H1 (cell line): ENCODE measurements around the gene SMTNL1. TPM values are rescaled to one million over a fixed set of nuclear protein-coding genes. Genes with fewer than 3 reads are reported as not detected.

Experiments used
- CTCF ChIA-PET: fragments of 300-600 bp; sonication (Branson Sonifier 250); formaldehyde crosslinking; loops from one replicate; lab custom pipeline; 2021; ENCODE audit not compliant: partially characterized antibody; lab: Charles Lee
- POLR2A ChIA-PET: fragments of 300-600 bp; sonication (Branson Sonifier 250); formaldehyde crosslinking; loops from one replicate; lab custom pipeline; 2021; ENCODE audit warnings: inconsistent platforms; ENCODE audit not compliant: partially characterized antibody; lab: Charles Lee
- DNase-seq, 2 experiments: peaks; one replicate each; pipeline versions ENCODE4 v3.0.0 to v3.0.0-alpha.2; 2010 to 2022; ENCODE audit warnings: low spot score in 2 of 2, low read depth in 1 of 2, mixed read lengths in 1 of 2
- FAIRE-seq: peaks from 2 replicates; lab custom pipeline; 2011; peaks lifted over from hg19 to GRCh38; lab: Jason Lieb, UNC
- H2AFZ ChIP-seq: 2 replicates; pipeline ENCODE4 v1.8.1; 2012; ENCODE audit warnings: low read length, inconsistent platforms
- H2AK5ac ChIP-seq: 2 replicates; pipeline ENCODE4 v1.6.1; 2013; ENCODE audit warnings: low read depth, low read length
- H2BK120ac ChIP-seq: replicated peaks from 2 replicates; pipeline ENCODE3; 2013; ENCODE audit warnings: low read depth, low read length, inconsistent platforms
- H2BK12ac ChIP-seq: 2 replicates; pipeline ENCODE4 v1.6.1; 2013; ENCODE audit warnings: low read depth, low read length
- H2BK15ac ChIP-seq: 2 replicates; pipeline ENCODE4 v1.6.1; 2013; ENCODE audit warnings: low read length
- H2BK20ac ChIP-seq: 2 replicates; pipeline ENCODE4 v1.6.1; 2013; ENCODE audit warnings: low read length
- H2BK5ac ChIP-seq: 2 replicates; pipeline ENCODE4 v1.6.1; 2013; ENCODE audit warnings: low read depth, low read length
- H3K14ac ChIP-seq: 2 replicates; pipeline ENCODE4 v1.6.1; 2013; ENCODE audit warnings: inconsistent platforms; ENCODE audit not compliant: insufficient read length
- H3K18ac ChIP-seq: 2 replicates; pipeline ENCODE4 v1.6.1; 2013; ENCODE audit warnings: low read length; ENCODE audit errors: extremely low read depth
- H3K23ac ChIP-seq: 2 replicates; pipeline ENCODE4 v1.6.1; 2013; ENCODE audit warnings: inconsistent platforms; ENCODE audit not compliant: insufficient read length
- H3K23me2 ChIP-seq: 2 replicates; pipeline ENCODE4 v1.6.1; 2013; ENCODE audit warnings: low read depth, low read length
- H3K27ac ChIP-seq: 2 replicates; pipeline ENCODE4 v1.6.1; 2011; ENCODE audit warnings: low read depth, low read length, inconsistent platforms
- H3K27me3 ChIP-seq, 4 experiments: replicated peaks in 1 of 4; 1 replicate in 1 of 4; 2 replicates in 3 of 4; pipeline versions ENCODE4 v1.6.1 to v1.8.1; 2011 to 2013; ENCODE audit warnings: low read length in 3 of 4, mild to moderate bottlenecking in 3 of 4, inconsistent platforms in 2 of 4, mixed read lengths in 2 of 4, moderate library complexity in 1 of 4; ENCODE audit not compliant: control insufficient read depth in 3 of 4, insufficient read depth in 3 of 4; ENCODE audit errors: extremely low read depth in 1 of 4
- H3K36me3 ChIP-seq, 4 experiments: 2 replicates each; pipeline versions ENCODE4 v1.6.1 to v1.8.1; 2011 to 2013; ENCODE audit warnings: mild to moderate bottlenecking in 4 of 4, low read length in 3 of 4, moderate library complexity in 2 of 4, control low read depth in 1 of 4, inconsistent platforms in 1 of 4; ENCODE audit not compliant: insufficient read depth in 4 of 4, control insufficient read depth in 2 of 4
- H3K4ac ChIP-seq: replicated peaks from 2 replicates; pipeline ENCODE3; 2013; ENCODE audit warnings: low read length, low read depth, mixed read lengths, inconsistent platforms; ENCODE audit not compliant: insufficient read length
- H3K4me1 ChIP-seq, 4 experiments: replicated peaks in 1 of 4; 1 replicate in 1 of 4; 2 replicates in 3 of 4; pipeline versions ENCODE4 v1.6.1 to v1.8.1; 2011 to 2013; ENCODE audit warnings: low read length in 3 of 4, inconsistent platforms in 2 of 4, mixed read lengths in 1 of 4; ENCODE audit not compliant: insufficient read depth in 4 of 4, control insufficient read depth in 3 of 4
- H3K4me2 ChIP-seq, 2 experiments: 2 replicates each; pipeline versions ENCODE4 v1.6.1 to v1.8.1; 2011 to 2013; ENCODE audit warnings: low read depth in 2 of 2, low read length in 2 of 2, control low read depth in 1 of 2, inconsistent platforms in 1 of 2, mild to moderate bottlenecking in 1 of 2; ENCODE audit not compliant: insufficient read depth in 1 of 2
- H3K4me3 ChIP-seq, 4 experiments: fragments of 200-600, 300-600 bp in 1 of 4; sonication (generic), shearing (Covaris generic), sonication (Bioruptor Twin) in 1 of 4; 2 replicates each; pipeline versions ENCODE4 v1.5.1 to v1.8.1; 2011 to 2016; ENCODE audit warnings: low read length in 4 of 4, low read depth in 3 of 4, control low read depth in 2 of 4, inconsistent platforms in 2 of 4, mild to moderate bottlenecking in 2 of 4, mixed read lengths in 1 of 4, moderate library complexity in 1 of 4; ENCODE audit not compliant: insufficient read depth in 2 of 4; ENCODE audit errors: extremely low read depth in 1 of 4
- H3K56ac ChIP-seq: replicated peaks from 2 replicates; pipeline ENCODE3; 2013; ENCODE audit warnings: low read depth, mild to moderate bottlenecking, mixed read lengths, low read length, inconsistent platforms; ENCODE audit not compliant: insufficient read length
- H3K79me1 ChIP-seq: 2 replicates; pipeline ENCODE4 v1.6.1; 2013; ENCODE audit warnings: low read depth, low read length, control low read depth
- H3K79me2 ChIP-seq, 2 experiments: 2 replicates each; pipeline versions ENCODE4 v1.6.1 to v1.8.1; 2012 to 2013; ENCODE audit warnings: low read length in 2 of 2, mild to moderate bottlenecking in 2 of 2, inconsistent platforms in 1 of 2; ENCODE audit not compliant: insufficient read depth in 2 of 2, control insufficient read depth in 1 of 2
- H3K9ac ChIP-seq, 4 experiments: replicated peaks in 1 of 4; 1 replicate in 1 of 4; 2 replicates in 3 of 4; pipeline versions ENCODE4 v1.6.1 to v1.8.1; 2011 to 2013; ENCODE audit warnings: low read depth in 3 of 4, low read length in 3 of 4, control low read depth in 2 of 4, mild to moderate bottlenecking in 2 of 4, moderate library complexity in 2 of 4, inconsistent platforms in 1 of 4; ENCODE audit errors: extremely low read depth in 1 of 4
- H3K9me3 ChIP-seq, 2 experiments: 2 replicates each; pipeline versions ENCODE4 v1.6.1 to v1.8.1; 2012 to 2013; ENCODE audit warnings: mild to moderate bottlenecking in 2 of 2, moderate library complexity in 2 of 2, control low read depth in 1 of 2, inconsistent platforms in 1 of 2, low read depth in 1 of 2, low read length in 1 of 2, mixed read lengths in 1 of 2; ENCODE audit not compliant: insufficient read depth in 2 of 2
- H4K20me1 ChIP-seq, 2 experiments: replicated peaks in 1 of 2; 2 replicates each; pipeline versions ENCODE3 to v1.8.1; 2011 to 2013; ENCODE audit warnings: inconsistent platforms in 2 of 2, low read length in 2 of 2, mild to moderate bottlenecking in 1 of 2; ENCODE audit not compliant: insufficient read depth in 2 of 2, control insufficient read depth in 1 of 2
- H4K5ac ChIP-seq: 2 replicates; pipeline ENCODE4 v1.6.1; 2013; ENCODE audit warnings: low read length, low read depth, mixed read lengths, inconsistent platforms; ENCODE audit not compliant: insufficient read length
- H4K8ac ChIP-seq: 2 replicates; pipeline ENCODE4 v1.8.0; 2013; ENCODE audit warnings: mild to moderate bottlenecking, moderate library complexity, low read length, inconsistent platforms; ENCODE audit not compliant: insufficient read depth; ENCODE audit errors: extremely low read depth
- H4K91ac ChIP-seq: replicated peaks from 2 replicates; pipeline ENCODE3; 2013; ENCODE audit warnings: low read length, mixed read lengths, inconsistent platforms; ENCODE audit not compliant: insufficient read length
- ASH2L ChIP-seq: fragments of 200-600, 300-600 bp; sonication (generic); IDR thresholded peaks from one replicate; pipeline ENCODE4 v1.7.1; 2017; ENCODE audit warnings: low read length
- JUN ChIP-seq: IDR thresholded peaks from 2 replicates; pipeline ENCODE4 v1.6.1; 2011; ENCODE audit warnings: low read depth, mild to moderate bottlenecking, improper control_type of control experiment, low read length
- POLR2AphosphoS5 ChIP-seq: IDR thresholded peaks from 2 replicates; pipeline ENCODE4 v1.6.1; 2011; ENCODE audit warnings: low read depth, low read length
- RBBP5 ChIP-seq: IDR thresholded peaks from 2 replicates; pipeline ENCODE4 v1.7.1; 2012; ENCODE audit warnings: low read depth, mild to moderate bottlenecking, inconsistent platforms, low read length, moderate library complexity, borderline replicate concordance
- SIX5 ChIP-seq: IDR thresholded peaks from 2 replicates; pipeline ENCODE4 v1.6.1; 2011; ENCODE audit warnings: mild to moderate bottlenecking, low read depth, low read length
- TBP ChIP-seq: IDR thresholded peaks from 2 replicates; pipeline ENCODE4 v1.6.1; 2011; ENCODE audit warnings: low read depth, low read length, improper control_type of control experiment
- WGBS, 2 experiments: shearing (Covaris generic) in 1 of 2; methylation state at CpG; one replicate each; pipeline versions ENCODE4 v1.1.6 to v1.1.7; 2013 to 2015; ENCODE audit warnings: low lambda C conversion rate in 2 of 2, mixed read lengths in 2 of 2, inconsistent platforms in 1 of 2, low coverage in 1 of 2, missing lambda C conversion rate in 1 of 2; ENCODE audit not compliant: insufficient replicate concordance in 2 of 2, insufficient coverage in 1 of 2, insufficient read length in 1 of 2; ENCODE audit errors: extremely low coverage in 1 of 2, missing lambda C conversion rate in 1 of 2; 5-methylcytosine and 5-hydroxymethylcytosine counted together
- polyA plus RNA-seq, 7 experiments: library from polyadenylated mRNA; depleted of rRNA in 3 of 7; stranded (reverse) in 5 of 7; unstranded in 2 of 7; fragments of >200 nt in 5 of 7; fragments of 200-250 nt in 2 of 7; gene quantifications; 1 replicate in 5 of 7; 2 replicates in 1 of 7; 4 replicates in 1 of 7; pipeline versions ENCODE4 v1.2.1 to v1.2.3, GENCODE V29; 2011 to 2013; ENCODE audit warnings: missing spikeins in 2 of 7, mixed read lengths in 2 of 7
- total RNA-seq: library from RNA; stranded (reverse); fragmentation: NEBNext Ultra II Directional; extraction: Animal tissue kit (Norgen Biotek cat#: 25700); gene quantifications from 2 replicates; pipeline ENCODE4 v1.2.1, GENCODE V29; 2021

SMTNL1 gene
- total and polyA plus RNA-seq, 2 of the 8 experiments (the other 6 are each of a cell fraction or from before 2014, with no cell fraction given), result 0.18 TPM; not detected in 1

- H4K20me1 ChIP-seq, result peaks cover 0 to 2% of the 10 kb centered on the region in 2 experiments
- TF ChIP-seq JUN (no peak), RBBP5 (0 out of 2 replicates have a peak, but pooled peaks have one; percentile 54), TBP (no peak), ASH2L (peak; percentile 35), POLR2AphosphoS5 (no peak), SIX5 (no peak)
- TF ChIP-seq, all 59 proteins: peak for 2
Measured at GRCh38 chr11:57499983-57500461, 37.4 kb upstream of the SMTNL1 start.

More at GRCh38 chr11:57499983-57500461, 37.4 kb upstream of the SMTNL1 start:
- peak overlapping the region; percentile 61 for H3K4ac ChIP-seq
- H3K14ac ChIP-seq, result no peak overlapping the region
- peak overlapping the region; percentile 97 for H3K18ac ChIP-seq
- ChIA-PET CTCF (interaction anchor here (1.4 to 33.7 kb wide), 7 partner anchors 7 to 59 kb away, joined by 3 to 1146 read pairs (median 5); partner anchors contain the start of genes SLC43A1, SMTNL1 and TIMM10), POLR2A (interaction anchor here (0.6 to 4.3 kb wide), 24 partner anchors 8 to 178 kb away, joined by 3 to 66 read pairs (median 4); partner anchors contain the start of gene SLC43A1)
- H2BK120ac ChIP-seq, result no peak overlapping the region
- H4K91ac ChIP-seq, result peak overlapping the region; percentile 49
- H2BK12ac ChIP-seq, result peak overlapping the region; percentile 99
- no peak overlapping the region for H3K56ac ChIP-seq
- H3K27me3 ChIP-seq, result no peaks in the 10 kb centered on the region
- peak overlapping the region; percentile 98 for H2AK5ac ChIP-seq
- H2BK15ac ChIP-seq, result peak overlapping the region; percentile 92; the same call in 1 of the 2 replicates
- no peaks in the 10 kb centered on the region for H3K79me2 ChIP-seq
- no peak overlapping the region; the same call in 1 of the 2 replicates for H4K8ac ChIP-seq
- no peak overlapping the region for H4K5ac ChIP-seq
- H3K23ac ChIP-seq, result no peak overlapping the region
- H2BK20ac ChIP-seq, result 0 out of 2 replicates have a peak overlapping the region, but pooled peaks have one; percentile 82
- 52% methylated on average over 12 of the region's 12 CpGs; no CpG with 5 or more reads in 1 of the 2 experiments for WGBS, 2 experiments
- peaks cover 2% of the 10 kb centered on the region; the same call in 1 of the 2 replicates for H3K79me1 ChIP-seq
- H3K4me1 ChIP-seq, result peaks cover 7 to 18% (median 14%) of the 10 kb centered on the region in 4 experiments
- peak overlapping the region; percentile 93; the same call in 1 of the 2 replicates for H2BK5ac ChIP-seq
- H3K36me3 ChIP-seq, result peaks cover 0 to 5% (median 0%) of the 10 kb centered on the region in 4 experiments; a peak in 2 of 8 replicates
- no peaks in the 10 kb centered on the region for H3K9me3 ChIP-seq
- H3K23me2 ChIP-seq, result peaks cover 2% of the 10 kb centered on the region; the same call in 1 of the 2 replicates
- peak overlapping the region; percentile 74 to 87 for H3K4me2 ChIP-seq
- peak overlapping the region in 3 of 4 experiments; percentile 5 to 45 (median 16); a peak in 5 of 8 replicates for H3K4me3 ChIP-seq
- no peak overlapping the region for H2AFZ ChIP-seq
- H3K27ac ChIP-seq, result no peak overlapping the region
- peak overlapping the region in 1 of 4 experiments; percentile 7; a peak in 2 of 7 replicates for H3K9ac ChIP-seq
- FAIRE-seq (peak; percentile 57), DNase-seq (no peak)
